ENCODE results near the gene SLC34A1.

- TF ChIP-seq SKIL (CRISPR knock-in tag; IDR thresholded peaks at IDR 0.05; ENCODE audit: borderline replicate concordance) = no peak
- TF ChIP-seq CHD4 (IDR thresholded peaks at IDR 0.05; ENCODE audit: borderline replicate concordance, low read length) = no peak
These were observed 47.3 kb downstream of the SLC34A1 start for GRCh38 chr5:177431317-177432142.
